KMS-11 (cell line): ENCODE data around the gene GLT1D1.

Experiments used
- H2AFZ ChIP-seq: fragments of 200-600 bp; sonication (generic); 2 replicates; pipeline ENCODE4 v1.6.1; 2016; ENCODE audit warnings: antibody characterized with exemption, mixed run types, low read depth
- H3K27ac ChIP-seq: fragments of 200-600 bp; sonication (generic); 2 replicates; pipeline ENCODE4 v1.6.1; 2016; ENCODE audit warnings: mild to moderate bottlenecking, mixed run types
- H3K27me3 ChIP-seq: fragments of 200-600 bp; sonication (generic); 2 replicates; pipeline ENCODE4 v1.6.1; 2017; ENCODE audit warnings: mild to moderate bottlenecking, low read depth, mixed run types, moderate library complexity; ENCODE audit not compliant: insufficient read depth
- H3K36me3 ChIP-seq: fragments of 200-600 bp; sonication (generic); 2 replicates; pipeline ENCODE4 v1.6.1; 2017; ENCODE audit warnings: mild to moderate bottlenecking, mixed run types; ENCODE audit not compliant: insufficient read depth
- H3K4me1 ChIP-seq: fragments of 200-600 bp; sonication (generic); 2 replicates; pipeline ENCODE4 v1.6.1; 2016; ENCODE audit warnings: mild to moderate bottlenecking, low read depth, mixed run types; ENCODE audit not compliant: poor library complexity, severe bottlenecking
- H3K4me2 ChIP-seq: fragments of 200-600 bp; sonication (generic); 2 replicates; pipeline ENCODE4 v1.7.0; 2016; ENCODE audit warnings: mild to moderate bottlenecking, mixed run types
- H3K4me3 ChIP-seq: fragments of 200-600 bp; sonication (generic); IDR thresholded peaks from 2 replicates; pipeline ENCODE4 v1.6.1; 2017; ENCODE audit warnings: low read depth, low read length, mixed read lengths; ENCODE audit not compliant: insufficient read depth
- H3K79me2 ChIP-seq: fragments of 200-600 bp; sonication (generic); 2 replicates; pipeline ENCODE4 v1.6.1; 2016; ENCODE audit warnings: low read depth, mixed run types; ENCODE audit not compliant: insufficient read depth
- H3K9ac ChIP-seq: fragments of 200-600 bp; sonication (generic); 2 replicates; pipeline ENCODE4 v1.6.1; 2016; ENCODE audit warnings: mild to moderate bottlenecking, mixed run types
- H4K20me1 ChIP-seq: fragments of 200-600 bp; sonication (generic); 2 replicates; pipeline ENCODE4 v1.6.1; 2016; ENCODE audit warnings: mild to moderate bottlenecking, mixed run types; ENCODE audit not compliant: insufficient read depth
- TF ChIP-seq, protein P1 (sequence below): fragments of 200-600 bp; sonication (generic); conservative IDR thresholded peaks from 2 replicates; pipeline ENCODE4 v1.6.1; 2017; ENCODE audit warnings: low read depth, mild to moderate bottlenecking, antibody characterized with exemption, low read length, moderate library complexity, mixed read lengths

Gene GLT1D1

DNA sequence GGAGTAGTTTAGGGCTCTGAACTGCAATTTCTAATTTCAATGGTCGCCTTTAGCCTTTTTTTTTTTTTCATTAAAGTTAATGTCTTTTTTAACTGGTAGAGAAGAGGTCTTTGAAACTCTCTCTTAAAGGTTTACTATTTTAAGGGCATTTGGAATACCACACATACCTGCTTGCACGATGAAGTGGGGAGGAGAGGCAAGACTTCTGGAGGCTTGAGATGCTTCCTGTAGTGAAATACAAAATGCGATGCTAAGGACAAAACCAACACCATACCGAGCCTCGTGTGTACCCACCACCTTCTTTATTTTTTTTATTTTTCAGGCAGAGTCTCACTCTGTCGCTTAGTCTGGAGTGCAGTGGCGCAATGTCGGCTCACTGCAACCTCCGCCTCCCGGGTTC is 57.4 kb downstream of the GLT1D1 start:
- Histone ChIP-seq H3K27me3 (no peaks in the 10 kb centered on the region), H4K20me1 (no peaks in the 10 kb centered on the region), H3K79me2 (no peaks in the 10 kb centered on the region), H3K4me3 (no peak overlapping the region), H3K27ac (no peak overlapping the region), H3K9ac (no peak overlapping the region), H3K36me3 (no peaks in the 10 kb centered on the region), H3K4me1 (peaks cover 15% of the 10 kb centered on the region), H2AFZ (no peak overlapping the region), H3K4me2 (no peak overlapping the region)
- TF ChIP-seq, protein P1, sequence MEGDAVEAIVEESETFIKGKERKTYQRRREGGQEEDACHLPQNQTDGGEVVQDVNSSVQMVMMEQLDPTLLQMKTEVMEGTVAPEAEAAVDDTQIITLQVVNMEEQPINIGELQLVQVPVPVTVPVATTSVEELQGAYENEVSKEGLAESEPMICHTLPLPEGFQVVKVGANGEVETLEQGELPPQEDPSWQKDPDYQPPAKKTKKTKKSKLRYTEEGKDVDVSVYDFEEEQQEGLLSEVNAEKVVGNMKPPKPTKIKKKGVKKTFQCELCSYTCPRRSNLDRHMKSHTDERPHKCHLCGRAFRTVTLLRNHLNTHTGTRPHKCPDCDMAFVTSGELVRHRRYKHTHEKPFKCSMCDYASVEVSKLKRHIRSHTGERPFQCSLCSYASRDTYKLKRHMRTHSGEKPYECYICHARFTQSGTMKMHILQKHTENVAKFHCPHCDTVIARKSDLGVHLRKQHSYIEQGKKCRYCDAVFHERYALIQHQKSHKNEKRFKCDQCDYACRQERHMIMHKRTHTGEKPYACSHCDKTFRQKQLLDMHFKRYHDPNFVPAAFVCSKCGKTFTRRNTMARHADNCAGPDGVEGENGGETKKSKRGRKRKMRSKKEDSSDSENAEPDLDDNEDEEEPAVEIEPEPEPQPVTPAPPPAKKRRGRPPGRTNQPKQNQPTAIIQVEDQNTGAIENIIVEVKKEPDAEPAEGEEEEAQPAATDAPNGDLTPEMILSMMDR, result no peak

DNA sequence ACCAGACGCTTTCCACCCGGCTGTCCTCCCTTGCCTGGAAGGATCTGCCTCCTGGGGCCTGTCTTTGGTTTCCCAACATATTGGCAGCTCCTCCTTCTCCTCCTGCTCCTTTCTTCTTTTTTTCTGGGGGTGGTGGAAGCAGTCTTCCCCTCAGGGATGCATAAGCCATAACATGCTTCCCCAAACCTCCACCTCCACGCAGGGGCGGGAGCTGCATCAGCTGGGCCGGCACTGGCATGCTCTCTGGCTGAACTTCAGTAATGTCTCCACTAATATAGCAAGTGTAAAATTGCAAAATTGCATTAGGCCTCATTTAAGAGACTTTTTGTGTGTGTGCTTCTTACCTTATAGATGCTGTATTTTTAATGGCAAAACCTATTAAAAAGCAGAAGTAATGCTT is 58.6 kb downstream of the GLT1D1 start:
- H3K4me3 ChIP-seq, result no peak overlapping the region
- H4K20me1 ChIP-seq, result no peaks in the 10 kb centered on the region
- peaks cover 21% of the 10 kb centered on the region for H3K4me1 ChIP-seq
- H3K9ac ChIP-seq, result no peak overlapping the region
- no peak overlapping the region for H3K27ac ChIP-seq
- H3K79me2 ChIP-seq, result no peaks in the 10 kb centered on the region
- no peaks in the 10 kb centered on the region for H3K36me3 ChIP-seq
- no peak overlapping the region for H2AFZ ChIP-seq
- H3K27me3 ChIP-seq, result no peaks in the 10 kb centered on the region
- H3K4me2 ChIP-seq, result no peak overlapping the region
- TF ChIP-seq, protein P1, result no peak

DNA sequence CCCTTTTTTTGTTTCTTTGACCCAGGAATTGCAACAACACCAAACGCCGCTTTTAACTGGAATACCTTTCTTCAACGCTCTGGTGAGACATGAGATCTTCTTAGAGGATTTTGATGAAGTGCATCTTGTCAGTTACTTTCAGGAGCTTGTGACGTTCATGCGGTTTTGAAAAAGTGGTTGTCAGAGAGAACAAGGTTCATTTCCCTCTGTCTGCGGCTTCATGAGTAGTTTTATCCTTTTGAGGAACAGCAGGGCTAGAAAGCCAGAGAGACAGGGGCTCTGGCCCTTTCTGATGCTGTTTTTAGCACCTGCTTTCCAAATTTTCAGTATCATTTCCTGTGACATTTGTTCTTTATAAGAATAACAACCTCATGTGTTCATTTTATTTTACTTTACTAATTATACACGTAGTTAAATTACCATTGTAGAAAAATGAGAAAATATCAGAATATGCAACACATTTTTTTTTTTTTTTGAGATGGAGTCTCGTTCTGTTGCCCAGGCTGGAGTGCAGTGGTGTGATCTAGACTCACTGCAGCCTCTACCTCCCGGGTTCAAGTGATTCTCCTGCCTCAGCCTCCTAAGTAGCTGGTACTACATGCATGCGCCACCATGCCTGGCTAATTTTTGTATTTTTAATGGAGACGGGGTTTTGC is 61.8 kb downstream of the GLT1D1 start:
- no peak overlapping the region; the same call in 1 of the 2 replicates for H3K4me2 ChIP-seq
- no peak overlapping the region for H3K4me3 ChIP-seq
- H3K27ac ChIP-seq, result peak overlapping the region; percentile 62
- H3K36me3 ChIP-seq, result no peaks in the 10 kb centered on the region
- no peak overlapping the region for H2AFZ ChIP-seq
- H3K4me1 ChIP-seq, result peaks cover 21% of the 10 kb centered on the region
- H3K79me2 ChIP-seq, result no peaks in the 10 kb centered on the region
- no peaks in the 10 kb centered on the region for H3K27me3 ChIP-seq
- TF ChIP-seq, protein P1, result no peak
- no peaks in the 10 kb centered on the region for H4K20me1 ChIP-seq
- no peak overlapping the region for H3K9ac ChIP-seq

DNA sequence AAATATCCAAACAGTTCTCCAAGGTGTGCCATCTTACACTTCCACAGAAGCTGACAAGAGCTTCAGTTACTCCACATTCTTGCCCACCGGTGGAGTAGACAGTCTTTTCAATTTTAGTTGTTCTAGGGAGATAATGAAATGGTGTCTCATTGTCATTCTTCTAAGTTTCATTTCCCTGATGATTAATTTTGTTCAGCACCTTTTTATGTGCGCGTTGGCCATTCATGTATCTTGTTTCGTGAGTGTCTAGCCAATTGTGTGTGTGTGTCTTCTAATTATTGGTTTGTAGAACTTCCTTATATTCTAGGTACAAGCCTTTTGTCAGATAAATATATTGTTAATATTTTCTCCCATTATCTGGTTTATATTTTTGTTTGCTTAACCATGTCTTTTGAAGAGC is 63.1 kb downstream of the GLT1D1 start:
- H3K4me1 ChIP-seq, result peaks cover 21% of the 10 kb centered on the region
- H3K27ac ChIP-seq, result no peak overlapping the region
- no peak overlapping the region for H3K4me2 ChIP-seq
- H2AFZ ChIP-seq, result no peak overlapping the region
- no peaks in the 10 kb centered on the region for H4K20me1 ChIP-seq
- H3K27me3 ChIP-seq, result no peaks in the 10 kb centered on the region
- no peak overlapping the region for H3K9ac ChIP-seq
- H3K79me2 ChIP-seq, result no peaks in the 10 kb centered on the region
- no peaks in the 10 kb centered on the region for H3K36me3 ChIP-seq
- TF ChIP-seq, protein P1, result no peak
- no peak overlapping the region for H3K4me3 ChIP-seq
